CD4-positive, alpha-beta T cell (primary cell): Measurements from ENCODE around the gene PDGFA. TPM values are rescaled to one million over a fixed set of nuclear protein-coding genes. Genes with fewer than 3 reads are reported as not detected.

Source experiments
- ATAC-seq: fragments of 200-7000 bp; cut with Tn5 transposase; one replicate; pipeline ENCODE4 v1.10.0; 2022; ENCODE audit warnings: mild to moderate bottlenecking; ENCODE audit not compliant: poor library complexity
- CTCF ChIA-PET: fragments of 350-600 bp; sonication (Branson Sonifier 250); formaldehyde crosslinking; loops from one replicate; lab custom pipeline; 2021; ENCODE audit warnings: antibody characterized with exemption, inconsistent platforms; lab: Charles Lee
- POLR2A ChIA-PET: fragments of 350-600 bp; sonication (Branson Sonifier 250); formaldehyde crosslinking; loops from one replicate; lab custom pipeline; 2021; ENCODE audit warnings: antibody characterized with exemption, inconsistent platforms; lab: Charles Lee
- DNase-seq, 14 experiments: peaks; one replicate each; pipeline ENCODE4 v3.0.0-alpha.2; 2013 to 2020; ENCODE audit warnings: mixed read lengths in 2 of 14
- H3K27ac ChIP-seq, 2 donors: one replicate each; pipeline versions ENCODE4 v1.5.1 to v1.7.0; 2013; ENCODE audit warnings: low read length in 2 of 2, low read depth in 1 of 2, mild to moderate bottlenecking in 1 of 2
- H3K27me3 ChIP-seq, 2 experiments: 1 replicate in 1 of 2; 2 replicates in 1 of 2; pipeline versions ENCODE4 v1.6.1 to v1.7.0; 2013; ENCODE audit warnings: low read length in 2 of 2, control low read depth in 1 of 2, mild to moderate bottlenecking in 1 of 2, moderate library complexity in 1 of 2; ENCODE audit not compliant: insufficient read depth in 2 of 2, control insufficient read depth in 1 of 2
- H3K36me3 ChIP-seq: one replicate; pipeline ENCODE4 v1.6.1; 2013; ENCODE audit warnings: low read length, control low read depth; ENCODE audit not compliant: insufficient read depth
- H3K4me1 ChIP-seq: one replicate; pipeline ENCODE4 v1.6.1; 2013; ENCODE audit warnings: low read length, control low read depth; ENCODE audit not compliant: insufficient read depth
- H3K4me3 ChIP-seq: one replicate; pipeline ENCODE4 v1.5.1; 2013; ENCODE audit warnings: mild to moderate bottlenecking, low read length, moderate library complexity
- H3K9me3 ChIP-seq, 2 experiments: 1 replicate in 1 of 2; 2 replicates in 1 of 2; pipeline versions ENCODE4 v1.6.1 to v1.7.0; 2013; ENCODE audit warnings: low read length in 2 of 2, mild to moderate bottlenecking in 2 of 2, control low read depth in 1 of 2, moderate library complexity in 1 of 2; ENCODE audit not compliant: control insufficient read depth in 1 of 2, insufficient read depth in 1 of 2
- H3K27ac Mint-ChIP-seq: one replicate; pipeline ENCODE4 v1.8.0; 2020; ENCODE audit warnings: mixed read lengths
- H3K27me3 Mint-ChIP-seq: one replicate; pipeline ENCODE4 v1.8.0; 2021; ENCODE audit warnings: mixed read lengths
- H3K36me3 Mint-ChIP-seq: one replicate; pipeline ENCODE4 v1.8.0; 2021; ENCODE audit warnings: low read depth, mixed read lengths
- H3K4me1 Mint-ChIP-seq: one replicate; pipeline ENCODE4 v1.8.0; 2021; ENCODE audit warnings: low read depth, mixed read lengths
- H3K4me3 Mint-ChIP-seq: one replicate; pipeline ENCODE4 v1.8.0; 2020; ENCODE audit warnings: mild to moderate bottlenecking, mixed read lengths
- H3K9me3 Mint-ChIP-seq: one replicate; pipeline ENCODE4 v1.8.0; 2020; ENCODE audit warnings: mixed read lengths
- intact Hi-C, 2 experiments: fragments of 100-400 bp; cut with DNase I in 1 of 2; cut with micrococcal nuclease in 1 of 2; formaldehyde crosslinking; loops; one replicate each; pipeline versions ENCODE4 v1.15.1 to v1.9.0; 2023 to 2025; cut with DNase I, micrococcal nuclease
- total RNA-seq, 174 experiments: library from RNA in 2 of 174; stranded (reverse) in 2 of 174; gene quantifications; one replicate each; pipeline ENCODE4 v1.2.3 and lab custom pipeline; 2021 to 2026
- TF ChIP-seq, protein P1 (sequence below): fragments of 200-600 bp; IDR thresholded peaks from one replicate; pipeline ENCODE4 v1.8.0; 2022; ENCODE audit warnings: antibody characterized with exemption, mild to moderate bottlenecking

Gene PDGFA
- total RNA-seq, 2 experiments from 2014 or later, result 0.55 to 0.70 TPM

DNA sequence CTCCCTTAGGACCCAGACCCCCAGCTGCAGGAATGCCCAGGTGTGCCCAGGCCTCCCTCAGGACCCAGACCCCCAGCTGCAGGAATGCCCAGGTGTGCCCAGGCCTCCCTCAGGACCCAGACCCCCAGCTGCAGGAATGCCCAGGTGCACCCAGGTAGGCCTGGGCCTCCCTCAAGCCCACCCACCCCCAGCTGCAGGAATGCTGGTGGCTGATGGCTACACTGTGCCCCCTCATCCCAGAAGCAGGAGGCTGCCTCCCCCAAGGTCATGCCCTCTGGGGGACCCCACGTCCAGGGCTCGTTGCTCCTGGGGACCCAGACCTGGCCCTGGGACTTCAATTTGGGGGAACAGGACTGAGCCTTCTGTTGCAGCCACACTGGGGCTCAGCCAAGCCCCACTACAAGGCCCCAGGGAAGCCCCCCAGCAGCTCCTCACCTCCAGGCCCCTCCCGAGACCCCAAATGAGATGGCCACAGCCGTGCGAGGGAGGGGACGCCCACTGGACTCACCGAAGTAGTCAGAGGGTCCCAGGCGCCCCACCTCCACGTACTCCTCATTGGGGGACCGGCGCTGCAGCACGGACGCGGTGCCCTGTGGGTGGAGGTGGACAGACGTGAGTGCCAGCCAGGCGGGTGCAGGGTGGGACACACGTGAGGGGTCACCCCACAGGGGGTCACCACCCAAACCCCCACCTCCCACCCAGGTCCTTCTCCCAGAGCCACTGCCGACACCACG, 31.4 kb upstream of the PDGFA start:
- H3K27ac ChIP-seq, result no peak overlapping the region
- no peak overlapping the region for H3K4me3 ChIP-seq
- POLR2A ChIA-PET, result no interaction called here
- DNase-seq (no peak), ATAC-seq (no peak)
- Mint-ChIP-seq H3K36me3 (peaks cover 6% of the 10 kb centered on the region), H3K4me1 (no peaks in the 10 kb centered on the region), H3K27ac (no peak overlapping the region), H3K9me3 (no peaks in the 10 kb centered on the region), H3K4me3 (no peak overlapping the region), H3K27me3 (no peaks in the 10 kb centered on the region)
- TF ChIP-seq, protein P1, sequence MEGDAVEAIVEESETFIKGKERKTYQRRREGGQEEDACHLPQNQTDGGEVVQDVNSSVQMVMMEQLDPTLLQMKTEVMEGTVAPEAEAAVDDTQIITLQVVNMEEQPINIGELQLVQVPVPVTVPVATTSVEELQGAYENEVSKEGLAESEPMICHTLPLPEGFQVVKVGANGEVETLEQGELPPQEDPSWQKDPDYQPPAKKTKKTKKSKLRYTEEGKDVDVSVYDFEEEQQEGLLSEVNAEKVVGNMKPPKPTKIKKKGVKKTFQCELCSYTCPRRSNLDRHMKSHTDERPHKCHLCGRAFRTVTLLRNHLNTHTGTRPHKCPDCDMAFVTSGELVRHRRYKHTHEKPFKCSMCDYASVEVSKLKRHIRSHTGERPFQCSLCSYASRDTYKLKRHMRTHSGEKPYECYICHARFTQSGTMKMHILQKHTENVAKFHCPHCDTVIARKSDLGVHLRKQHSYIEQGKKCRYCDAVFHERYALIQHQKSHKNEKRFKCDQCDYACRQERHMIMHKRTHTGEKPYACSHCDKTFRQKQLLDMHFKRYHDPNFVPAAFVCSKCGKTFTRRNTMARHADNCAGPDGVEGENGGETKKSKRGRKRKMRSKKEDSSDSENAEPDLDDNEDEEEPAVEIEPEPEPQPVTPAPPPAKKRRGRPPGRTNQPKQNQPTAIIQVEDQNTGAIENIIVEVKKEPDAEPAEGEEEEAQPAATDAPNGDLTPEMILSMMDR, result no peak
- no peaks in the 10 kb centered on the region for H3K4me1 ChIP-seq
- H3K36me3 ChIP-seq, result peaks cover 2% of the 10 kb centered on the region
- intact Hi-C loops, result no loop called here
- CTCF ChIA-PET, result no interaction called here
- H3K27me3 ChIP-seq, result no peaks in the 10 kb centered on the region
- peaks cover 0 to 7% of the 10 kb centered on the region in 2 experiments for H3K9me3 ChIP-seq

- Histone ChIP-seq H3K36me3 (peaks cover 2% of the 10 kb centered on the region), H3K27me3 (no peaks in the 10 kb centered on the region), H3K4me3 (no peak overlapping the region), H3K9me3 (peaks cover 0 to 15% of the 10 kb centered on the region in 2 experiments), H3K4me1 (no peaks in the 10 kb centered on the region), H3K27ac (no peak overlapping the region)
- CTCF ChIA-PET, result no interaction called here
- H3K36me3 Mint-ChIP-seq, result peaks cover 6% of the 10 kb centered on the region
- no peaks in the 10 kb centered on the region for H3K4me1 Mint-ChIP-seq
- H3K9me3 Mint-ChIP-seq, result no peaks in the 10 kb centered on the region
- H3K27ac Mint-ChIP-seq, result no peak overlapping the region
- POLR2A ChIA-PET, result no interaction called here
- no peak overlapping the region for H3K4me3 Mint-ChIP-seq
- H3K27me3 Mint-ChIP-seq, result no peaks in the 10 kb centered on the region
- intact Hi-C loops, result no loop called here
- TF ChIP-seq, protein P1, result no peak
- no peak for ATAC-seq
- no peak for DNase-seq
These were observed 30.4 kb upstream of the PDGFA start for GRCh38 chr7:549891-550625.

GRCh38 chr7:549066-549890, 29.6 kb upstream of the PDGFA start:
- H3K36me3 Mint-ChIP-seq, result peaks cover 6% of the 10 kb centered on the region
- Histone ChIP-seq H3K4me3 (no peak overlapping the region), H3K36me3 (peaks cover 2% of the 10 kb centered on the region), H3K4me1 (no peaks in the 10 kb centered on the region), H3K27me3 (no peaks in the 10 kb centered on the region), H3K27ac (no peak overlapping the region), H3K9me3 (peaks cover 0 to 9% of the 10 kb centered on the region in 2 experiments)
- DNase-seq (no peak), ATAC-seq (no peak)
- H3K27ac Mint-ChIP-seq, result no peak overlapping the region
- TF ChIP-seq, protein P1, result no peak
- H3K4me3 Mint-ChIP-seq, result no peak overlapping the region
- ChIA-PET CTCF (no interaction called here), POLR2A (no interaction called here)
- H3K27me3 Mint-ChIP-seq, result no peaks in the 10 kb centered on the region
- no peaks in the 10 kb centered on the region for H3K9me3 Mint-ChIP-seq
- intact Hi-C loops, result no loop called here
- H3K4me1 Mint-ChIP-seq, result no peaks in the 10 kb centered on the region
